ENCODE measurements around the gene KRTAP2-2. TPM values are rescaled to one million over a fixed set of nuclear protein-coding genes. Genes with fewer than 3 reads are reported as not detected.

Gene KRTAP2-2
- total and polyA plus RNA-seq, 4 donors: not detected

DNA sequence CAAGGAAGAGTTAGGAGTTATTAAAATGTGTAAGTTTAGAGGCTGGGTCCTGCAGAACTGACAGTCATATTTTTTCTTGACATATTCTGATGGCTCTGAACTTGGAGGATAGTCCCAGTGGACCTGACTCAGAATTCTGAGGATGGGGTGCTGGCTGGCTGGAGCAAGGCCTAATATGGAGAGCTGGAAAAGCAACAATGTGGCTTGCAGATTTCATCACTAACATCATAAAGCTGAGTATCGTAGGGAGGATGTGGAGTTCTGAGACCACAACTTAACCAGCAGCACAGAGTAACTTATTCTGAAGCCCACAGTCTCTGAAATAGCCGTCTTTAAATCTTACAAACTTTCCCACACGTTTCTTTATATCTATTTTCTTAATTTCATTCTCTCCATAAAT, 30.3 kb downstream of the KRTAP2-2 start:
- TF ChIP-seq, protein P1, sequence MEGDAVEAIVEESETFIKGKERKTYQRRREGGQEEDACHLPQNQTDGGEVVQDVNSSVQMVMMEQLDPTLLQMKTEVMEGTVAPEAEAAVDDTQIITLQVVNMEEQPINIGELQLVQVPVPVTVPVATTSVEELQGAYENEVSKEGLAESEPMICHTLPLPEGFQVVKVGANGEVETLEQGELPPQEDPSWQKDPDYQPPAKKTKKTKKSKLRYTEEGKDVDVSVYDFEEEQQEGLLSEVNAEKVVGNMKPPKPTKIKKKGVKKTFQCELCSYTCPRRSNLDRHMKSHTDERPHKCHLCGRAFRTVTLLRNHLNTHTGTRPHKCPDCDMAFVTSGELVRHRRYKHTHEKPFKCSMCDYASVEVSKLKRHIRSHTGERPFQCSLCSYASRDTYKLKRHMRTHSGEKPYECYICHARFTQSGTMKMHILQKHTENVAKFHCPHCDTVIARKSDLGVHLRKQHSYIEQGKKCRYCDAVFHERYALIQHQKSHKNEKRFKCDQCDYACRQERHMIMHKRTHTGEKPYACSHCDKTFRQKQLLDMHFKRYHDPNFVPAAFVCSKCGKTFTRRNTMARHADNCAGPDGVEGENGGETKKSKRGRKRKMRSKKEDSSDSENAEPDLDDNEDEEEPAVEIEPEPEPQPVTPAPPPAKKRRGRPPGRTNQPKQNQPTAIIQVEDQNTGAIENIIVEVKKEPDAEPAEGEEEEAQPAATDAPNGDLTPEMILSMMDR (IDR thresholded peaks at IDR 0.05; ENCODE audit: control extremely low read depth, extremely low read depth): no peak
- 70 to 82% methylated on average over 3 of the region's 3 CpGs for WGBS, 2 donors
- no peak for ATAC-seq (ENCODE audit: insufficient read depth, low FRiP score)

DNA sequence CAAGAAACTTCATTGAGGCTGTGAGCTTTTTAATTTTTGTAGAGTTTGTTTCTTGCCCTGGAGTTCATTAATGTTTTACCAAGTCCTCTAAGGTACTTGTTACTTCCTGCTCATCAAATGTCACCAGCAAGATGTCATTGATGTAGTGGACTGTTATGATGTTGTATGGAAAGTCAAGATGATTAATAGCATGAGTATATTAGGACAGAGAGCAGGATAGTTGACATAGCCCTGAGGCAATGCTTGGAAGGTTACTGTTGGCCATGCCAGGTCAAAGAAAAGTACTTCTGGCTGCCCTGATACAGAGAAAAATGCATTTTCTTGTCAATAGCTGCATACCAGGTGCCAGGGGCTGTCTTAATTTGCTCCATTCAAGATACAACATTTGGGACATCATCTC, 34.7 kb downstream of the KRTAP2-2 start:
- peaks cover 0 to 4% (median 1%) of the 10 kb centered on the region in 4 donors for H3K9me3 ChIP-seq (ENCODE audit: control insufficient read depth in 4 of 4, insufficient read depth in 3 of 4, low read length in 3 of 4)
- H3K9ac ChIP-seq (ENCODE audit: insufficient read depth in 1 of 2, low read length in 2 of 2): no peak overlapping the region
- H3K4me1 ChIP-seq (ENCODE audit: control insufficient read depth in 5 of 5, insufficient read depth in 5 of 5, low read length in 5 of 5): no peaks in the 10 kb centered on the region
- no peak overlapping the region for H3K4me3 ChIP-seq
- H3K27ac ChIP-seq (ENCODE audit: low read depth in 1 of 2, low read length in 1 of 2): no peak overlapping the region
- H3K27me3 ChIP-seq (ENCODE audit: control insufficient read depth in 3 of 3, insufficient read depth in 3 of 3, low read length in 2 of 3): no peaks in the 10 kb centered on the region
- no peak for ATAC-seq (ENCODE audit: insufficient read depth, low FRiP score)
- DNase-seq: no peak
- no peaks in the 10 kb centered on the region for H3K36me3 ChIP-seq (ENCODE audit: control insufficient read depth in 4 of 4, insufficient read depth in 4 of 4, low read length in 4 of 4)
- TF ChIP-seq, protein P1 (IDR thresholded peaks at IDR 0.05; ENCODE audit: control extremely low read depth, extremely low read depth): no peak

More for the DNA sequence above, 30.3 kb downstream of the KRTAP2-2 start:
- no peaks in the 10 kb centered on the region for H3K36me3 ChIP-seq (ENCODE audit: control insufficient read depth in 4 of 4, insufficient read depth in 4 of 4, low read length in 4 of 4)
- H3K4me1 ChIP-seq (ENCODE audit: control insufficient read depth in 5 of 5, insufficient read depth in 5 of 5, low read length in 5 of 5): no peaks in the 10 kb centered on the region
- H3K9ac ChIP-seq (ENCODE audit: insufficient read depth in 1 of 2, low read length in 2 of 2): no peak overlapping the region
- H3K27ac ChIP-seq (ENCODE audit: low read depth in 1 of 2, low read length in 1 of 2): no peak overlapping the region
- H3K4me3 ChIP-seq: no peak overlapping the region
- no peaks in the 10 kb centered on the region for H3K27me3 ChIP-seq (ENCODE audit: control insufficient read depth in 3 of 3, insufficient read depth in 3 of 3, low read length in 2 of 3)
- H3K9me3 ChIP-seq (ENCODE audit: control insufficient read depth in 4 of 4, insufficient read depth in 3 of 4, low read length in 3 of 4): peaks cover 0 to 4% (median 0%) of the 10 kb centered on the region in 4 donors
- no peak for DNase-seq

DNA sequence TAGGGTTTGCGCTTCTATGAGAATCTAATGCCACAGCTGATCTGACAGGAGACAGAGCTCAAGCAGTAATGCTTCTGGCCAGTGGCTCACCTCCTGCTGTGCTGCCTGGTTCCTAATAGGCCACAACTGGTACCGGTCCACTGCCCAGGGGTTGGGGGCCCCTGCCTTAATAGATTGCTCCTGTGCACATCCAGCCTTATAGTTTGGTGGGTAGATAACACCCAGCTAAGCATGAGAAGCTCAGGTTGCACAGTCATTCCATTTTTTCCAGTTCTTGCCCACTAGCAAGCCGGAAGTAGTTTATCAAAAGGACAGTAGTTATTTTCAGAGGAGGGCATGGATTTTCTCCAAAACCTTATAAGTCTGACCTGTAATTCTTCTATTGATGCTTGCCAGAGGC, 35.6 kb downstream of the KRTAP2-2 start:
- H3K27ac ChIP-seq (ENCODE audit: low read depth in 1 of 2, low read length in 1 of 2): no peak overlapping the region
- H3K4me1 ChIP-seq (ENCODE audit: control insufficient read depth in 5 of 5, insufficient read depth in 5 of 5, low read length in 5 of 5): no peaks in the 10 kb centered on the region
- TF ChIP-seq, protein P1 (IDR thresholded peaks at IDR 0.05; ENCODE audit: control extremely low read depth, extremely low read depth): no peak
- H3K9me3 ChIP-seq (ENCODE audit: control insufficient read depth in 4 of 4, insufficient read depth in 3 of 4, low read length in 3 of 4): peaks cover 0 to 4% (median 1%) of the 10 kb centered on the region in 4 donors
- 94 to 96% methylated on average over 3 of the region's 3 CpGs for WGBS, 2 donors
- H3K4me3 ChIP-seq: no peak overlapping the region
- DNase-seq (no peak), ATAC-seq (ENCODE audit: insufficient read depth, low FRiP score) (no peak)
- no peaks in the 10 kb centered on the region for H3K36me3 ChIP-seq (ENCODE audit: control insufficient read depth in 4 of 4, insufficient read depth in 4 of 4, low read length in 4 of 4)
- no peaks in the 10 kb centered on the region for H3K27me3 ChIP-seq (ENCODE audit: control insufficient read depth in 3 of 3, insufficient read depth in 3 of 3, low read length in 2 of 3)
- H3K9ac ChIP-seq (ENCODE audit: insufficient read depth in 1 of 2, low read length in 2 of 2): no peak overlapping the region

DNA sequence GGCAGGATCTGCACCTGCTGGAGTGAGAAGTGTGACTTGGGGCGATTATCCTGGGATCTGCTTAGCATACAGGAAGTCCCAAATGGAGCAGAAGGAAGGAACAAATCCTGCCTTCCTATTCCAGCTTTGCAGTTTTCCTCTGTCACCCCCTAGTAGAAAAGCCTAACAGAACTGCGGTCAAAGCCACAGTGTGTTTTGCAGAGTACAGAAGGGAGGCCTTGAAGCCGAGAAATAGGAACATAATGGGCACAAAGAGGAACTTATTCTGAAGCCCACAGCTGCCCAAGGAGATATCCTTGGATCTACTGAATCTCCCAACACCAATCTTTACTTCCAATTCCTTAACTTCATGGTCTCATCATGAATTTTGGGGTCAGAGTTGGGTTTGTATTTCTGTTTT, 36.5 kb downstream of the KRTAP2-2 start:
- DNase-seq (no peak), ATAC-seq (ENCODE audit: insufficient read depth, low FRiP score) (no peak)
- 29 to 73% methylated on average over 3 of the region's 3 CpGs for WGBS, 2 donors

More for the DNA sequence above, 36.5 kb downstream of the KRTAP2-2 start:
- no peaks in the 10 kb centered on the region for H3K27me3 ChIP-seq (ENCODE audit: control insufficient read depth in 3 of 3, insufficient read depth in 3 of 3, low read length in 2 of 3)
- H3K4me1 ChIP-seq (ENCODE audit: control insufficient read depth in 5 of 5, insufficient read depth in 5 of 5, low read length in 5 of 5): no peaks in the 10 kb centered on the region
- H3K36me3 ChIP-seq (ENCODE audit: control insufficient read depth in 4 of 4, insufficient read depth in 4 of 4, low read length in 4 of 4): no peaks in the 10 kb centered on the region
- TF ChIP-seq, protein P1 (IDR thresholded peaks at IDR 0.05; ENCODE audit: control extremely low read depth, extremely low read depth): no peak
- no peak overlapping the region for H3K9ac ChIP-seq (ENCODE audit: insufficient read depth in 1 of 2, low read length in 2 of 2)
- H3K9me3 ChIP-seq (ENCODE audit: control insufficient read depth in 4 of 4, insufficient read depth in 3 of 4, low read length in 3 of 4): peaks cover 0 to 4% (median 1%) of the 10 kb centered on the region in 4 donors
- H3K4me3 ChIP-seq: no peak overlapping the region
- no peak overlapping the region for H3K27ac ChIP-seq (ENCODE audit: low read depth in 1 of 2, low read length in 1 of 2)

Measured in lung (tissue), 12 donors.